ENCODE data around the gene ABCG4. TPM values are rescaled to one million over a fixed set of nuclear protein-coding genes. Genes with fewer than 3 reads are reported as not detected.
A peak's percentile ranks its signal among the peaks of the same experiment; 100 is the strongest.
"Not testable (repeated sequence)": the region's sequence is repeated elsewhere in the genome, so short reads cannot be mapped to it uniquely, and the experiment has no call there.

ABCG4 gene
- polyA plus RNA-seq, 3 donors, result 0.01 to 0.34 (median 0.06) TPM

DNA sequence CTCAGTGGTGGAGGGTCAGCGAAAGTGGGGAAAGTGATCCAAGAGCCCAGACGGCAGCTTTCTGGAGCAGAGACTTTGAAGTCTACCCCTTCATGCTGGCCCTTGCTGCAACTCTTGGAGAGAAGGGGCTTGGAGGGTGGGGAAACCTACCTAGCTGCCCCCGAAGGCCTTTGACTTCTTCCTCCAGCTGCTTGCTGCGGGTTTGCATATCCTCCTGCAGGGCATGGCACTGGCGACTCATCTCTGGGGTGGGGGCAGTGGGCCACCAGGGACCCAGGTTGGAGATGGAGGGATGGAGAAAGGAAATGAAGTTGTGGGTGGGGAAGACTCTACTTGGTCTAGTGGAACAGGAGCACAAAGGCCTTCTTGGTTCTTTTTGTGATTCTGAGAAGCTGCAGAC, 44.1 kb downstream of the ABCG4 start:
- H3K27ac ChIP-seq (ENCODE audit: low read depth, low read length), result no peak overlapping the region
- 84 to 93% (median 85%) methylated on average over 5 of the region's 5 CpGs for WGBS, 3 donors

- H3K27ac ChIP-seq (ENCODE audit: low read depth, low read length), result no peak overlapping the region
- WGBS, 3 donors, result 86 to 90% (median 87%) methylated on average over 10 of the region's 10 CpGs
Measured at GRCh38 chr11:119193626-119194025, 44.8 kb downstream of the ABCG4 start.

DNA sequence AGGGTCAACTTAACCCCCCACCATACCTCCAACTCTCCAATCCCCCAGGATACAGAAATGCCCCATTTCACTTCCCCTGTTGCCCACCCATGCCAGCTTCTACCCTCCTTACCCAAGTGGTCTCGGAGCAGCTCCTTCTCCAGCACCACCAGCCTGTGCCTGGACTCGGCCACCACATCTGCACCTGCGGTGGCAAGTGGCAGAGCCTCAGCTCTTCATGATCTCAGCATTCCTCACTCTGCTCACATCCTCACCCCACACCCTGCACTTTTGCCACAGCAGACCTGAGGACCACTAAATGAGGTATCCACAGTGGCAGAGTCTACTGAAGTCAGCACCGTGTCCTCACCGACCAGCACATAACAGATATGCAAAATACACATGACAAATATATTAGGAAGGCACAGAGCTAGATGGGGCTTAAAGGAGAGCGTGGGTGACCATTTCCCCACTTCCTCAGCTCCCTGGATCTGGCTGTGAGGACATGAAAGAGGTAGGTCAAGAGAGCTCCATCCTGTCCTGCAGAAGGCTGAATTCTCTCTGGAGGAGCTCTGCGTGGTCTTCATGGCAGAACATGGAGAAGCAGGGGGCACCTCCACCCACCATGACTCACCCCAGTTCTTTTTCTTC, 46.1 kb downstream of the ABCG4 start:
- no peak overlapping the region for H3K27ac ChIP-seq (ENCODE audit: low read depth, low read length)
- 70 to 79% (median 78%) methylated on average over 6 to 7 of the region's 7 CpGs for WGBS, 3 donors

DNA sequence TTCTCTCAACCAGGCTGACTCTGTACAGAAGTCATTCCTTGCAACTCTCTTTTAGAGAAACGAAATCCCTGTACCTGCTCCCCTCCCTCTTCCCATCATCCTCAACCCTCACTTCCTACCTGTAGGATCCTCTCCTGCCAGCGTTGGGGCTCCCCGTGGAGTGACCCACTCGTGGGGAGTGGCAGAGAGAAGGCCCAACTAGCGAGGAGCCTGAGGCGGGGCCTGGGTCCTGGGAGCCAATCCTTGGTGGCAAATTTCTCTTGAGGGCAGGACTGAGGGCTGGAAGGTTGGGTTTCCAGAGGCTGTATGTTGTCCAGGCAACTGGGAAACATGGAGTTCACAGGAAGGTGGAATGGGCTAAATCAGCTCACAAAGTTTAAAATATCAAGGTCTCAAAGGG, 46.8 kb downstream of the ABCG4 start:
- 37 to 40% (median 39%) methylated on average over 6 of the region's 6 CpGs for WGBS, 3 donors

DNA sequence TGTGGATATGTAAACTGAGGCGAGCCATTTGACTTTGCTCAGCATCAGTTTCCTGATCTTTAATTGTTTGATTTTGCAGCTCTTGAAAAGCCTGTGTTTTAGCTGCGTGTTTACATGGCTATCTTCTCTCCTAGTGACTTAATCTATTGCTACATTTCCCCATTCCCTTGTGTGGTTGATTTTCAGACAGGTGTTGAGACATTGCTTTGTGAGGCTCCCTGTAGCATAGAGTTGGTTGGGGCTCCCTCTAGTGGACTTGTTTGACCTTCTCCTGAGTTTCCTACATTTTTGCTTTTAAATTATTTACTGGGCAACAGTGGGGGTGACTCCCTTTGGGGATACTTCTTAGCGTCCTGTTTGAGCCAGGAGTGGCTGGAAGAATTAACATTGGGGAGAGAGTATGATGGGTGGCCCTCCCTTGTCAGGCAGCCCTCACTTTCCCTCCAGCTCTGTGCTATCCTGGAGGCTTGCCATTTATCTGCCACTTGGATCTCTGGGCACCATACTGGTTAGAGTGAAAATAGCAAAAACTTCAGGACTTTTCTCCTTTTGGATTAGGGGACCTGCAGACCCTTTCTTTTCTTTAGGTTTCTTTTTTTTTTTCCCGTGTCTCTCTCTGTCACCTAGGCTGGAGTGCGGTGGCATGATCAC, 48.1 kb downstream of the ABCG4 start:
- WGBS, 3 donors, result 37 to 39% (median 38%) methylated on average over 5 of the region's 5 CpGs
- H3K27ac ChIP-seq (ENCODE audit: low read depth, low read length), result no peak overlapping the region

More for the DNA sequence above, 46.8 kb downstream of the ABCG4 start:
- no peak overlapping the region for H3K27ac ChIP-seq (ENCODE audit: low read depth, low read length)

- H3K27ac ChIP-seq (ENCODE audit: low read depth, low read length), result no peak overlapping the region
- 61 to 93% (median 85%) methylated on average over 6 of the region's 6 CpGs for WGBS, 3 donors
Measured at GRCh38 chr11:119198925-119199324, 50.1 kb downstream of the ABCG4 start.

GRCh38 chr11:119201236-119201635, 52.4 kb downstream of the ABCG4 start:
- WGBS, 3 donors, result 82 to 90% (median 87%) methylated on average over 5 of the region's 5 CpGs
- not testable (repeated sequence) for H3K27ac ChIP-seq (ENCODE audit: low read depth, low read length)

- no peak overlapping the region for H3K27ac ChIP-seq (ENCODE audit: low read depth, low read length)
- WGBS, 3 donors, result 83 to 95% (median 94%) methylated on average over 7 of the region's 7 CpGs
Measured at GRCh38 chr11:119202554-119202953, 53.7 kb downstream of the ABCG4 start.

GRCh38 chr11:119204066-119204465, 55.2 kb downstream of the ABCG4 start:
- no peak overlapping the region for H3K27ac ChIP-seq (ENCODE audit: low read depth, low read length)
- 93 to 96% (median 94%) methylated on average over 9 of the region's 9 CpGs for WGBS, 3 donors

- no peak overlapping the region for H3K27ac ChIP-seq (ENCODE audit: low read depth, low read length)
- 24 to 65% (median 37%) methylated on average over 10 of the region's 10 CpGs for WGBS, 3 donors
Measured at GRCh38 chr11:119205080-119205479, 56.2 kb downstream of the ABCG4 start.

- 0 to 1% (median 0%) methylated on average over 55 to 88 of the region's 88 CpGs for WGBS, 3 donors
- peak within 1 kb of the TSS; percentile 63 for H3K27ac ChIP-seq (ENCODE audit: low read depth, low read length)
Measured at GRCh38 chr11:119205574-119206510, 57.0 kb downstream of the ABCG4 start, which contains the start of gene CBL. Gene CBL (plus strand): TSS chr11:119206339. CDS start chr11:119206418, 79 bp downstream.

DNA sequence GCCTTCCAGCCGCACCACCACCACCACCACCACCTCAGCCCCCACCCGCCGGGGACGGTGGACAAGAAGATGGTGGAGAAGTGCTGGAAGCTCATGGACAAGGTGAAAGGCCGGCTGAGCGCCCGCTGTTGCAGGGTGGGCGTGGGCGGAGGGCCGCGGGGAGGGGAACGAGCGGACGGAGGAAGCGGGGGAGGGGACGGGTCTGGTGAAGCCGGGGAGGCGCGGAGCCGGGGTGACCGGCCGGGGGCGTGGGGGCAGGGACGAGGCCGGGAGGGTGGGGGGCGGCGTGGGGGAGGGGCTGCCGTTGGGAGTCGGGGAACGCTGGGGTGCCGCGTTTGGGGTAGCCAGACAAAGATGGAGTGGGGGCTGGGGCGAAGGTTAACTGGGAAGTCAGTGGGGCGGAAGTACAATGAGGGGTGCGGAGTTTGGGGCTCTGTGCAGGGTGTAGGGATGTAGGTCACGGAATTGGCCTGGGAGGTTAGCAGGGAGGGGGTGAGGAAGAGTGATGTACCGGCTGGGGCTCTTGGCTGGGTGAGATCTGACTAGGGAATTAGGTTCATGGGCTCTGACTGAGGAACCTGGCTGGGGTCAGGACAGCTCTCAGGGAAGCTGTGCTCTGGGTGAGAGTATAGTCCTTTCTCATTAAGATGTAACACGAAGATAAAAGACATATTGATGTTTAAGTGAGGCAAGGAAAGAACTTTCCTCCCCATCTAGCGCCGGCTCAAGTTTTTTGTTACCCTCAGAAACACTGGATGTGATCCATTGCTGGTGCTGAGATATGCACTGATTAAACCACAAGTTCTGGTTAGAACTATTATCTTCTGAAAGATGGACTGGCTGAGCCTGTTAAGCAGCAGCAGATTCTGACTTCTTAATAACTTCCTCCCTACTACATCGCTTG, 57.9 kb downstream of the ABCG4 start:
- H3K27ac ChIP-seq (ENCODE audit: low read depth, low read length), result no peak overlapping the region
- 1 to 2% (median 1%) methylated on average over 25 to 41 of the region's 41 CpGs for WGBS, 3 donors

DNA sequence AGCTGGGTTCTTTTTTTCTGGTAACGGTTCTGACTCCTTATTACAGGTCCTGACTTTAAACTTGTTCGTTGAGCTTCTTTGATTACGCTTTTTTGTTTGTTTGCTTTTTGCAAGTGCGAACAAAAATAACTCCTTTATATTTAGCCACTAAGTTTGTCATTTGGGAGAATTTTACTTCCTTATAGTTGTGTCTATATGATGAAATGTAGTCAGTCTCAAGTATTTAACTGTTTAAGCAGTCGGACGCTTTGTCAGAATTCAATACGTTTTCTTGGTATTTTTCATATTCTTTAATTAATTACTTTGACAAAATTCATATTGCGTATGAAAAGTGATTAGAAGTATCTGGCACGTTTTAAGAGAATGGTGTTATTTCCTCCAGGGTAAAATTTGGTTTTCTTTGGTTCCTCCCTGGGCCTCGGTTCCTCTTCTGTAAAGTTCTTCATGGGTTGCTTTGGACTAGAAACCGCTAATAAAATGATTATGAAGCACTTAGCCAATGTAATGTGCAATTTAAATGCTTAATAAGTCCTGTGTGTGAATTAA, 58.6 kb downstream of the ABCG4 start:
- no peak overlapping the region for H3K27ac ChIP-seq (ENCODE audit: low read depth, low read length)
- 20 to 38% (median 23%) methylated on average over 11 of the region's 11 CpGs for WGBS, 3 donors

DNA sequence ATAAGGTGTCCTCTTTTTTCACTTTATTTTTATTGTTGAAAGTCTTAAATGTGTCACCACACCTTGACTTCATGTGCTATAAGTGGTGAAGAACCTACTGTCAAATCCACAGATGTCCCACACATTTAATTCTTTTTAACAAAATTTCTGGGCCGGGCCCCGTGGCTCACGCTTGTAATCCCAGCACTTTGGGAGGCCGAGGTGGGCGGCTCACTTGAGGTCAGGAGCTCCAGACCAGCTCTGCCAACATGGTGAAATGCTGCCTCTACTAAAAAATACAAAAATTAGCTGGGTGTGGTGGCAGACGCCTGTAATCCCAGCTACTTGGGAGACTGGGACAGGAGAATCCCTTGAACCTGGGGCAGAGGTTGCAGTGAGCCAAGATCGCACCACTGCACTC, 60.3 kb downstream of the ABCG4 start:
- H3K27ac ChIP-seq (ENCODE audit: low read depth, low read length), result no peak overlapping the region
- 90 to 95% (median 93%) methylated on average over 7 of the region's 7 CpGs for WGBS, 3 donors

- no peak overlapping the region for H3K27ac ChIP-seq (ENCODE audit: low read depth, low read length)
- WGBS, 3 donors, result 76 to 90% (median 82%) methylated on average over 3 of the region's 3 CpGs
Measured at GRCh38 chr11:119210050-119210449, 61.2 kb downstream of the ABCG4 start.
